ENCODE measurements around the gene EEF1AKMT1. TPM values are rescaled to one million over a fixed set of nuclear protein-coding genes. Genes with fewer than 3 reads are reported as not detected.

EEF1AKMT1 gene
- total RNA-seq, 2 donors from 2014 or later, result 3.3 to 7.0 TPM

DNA sequence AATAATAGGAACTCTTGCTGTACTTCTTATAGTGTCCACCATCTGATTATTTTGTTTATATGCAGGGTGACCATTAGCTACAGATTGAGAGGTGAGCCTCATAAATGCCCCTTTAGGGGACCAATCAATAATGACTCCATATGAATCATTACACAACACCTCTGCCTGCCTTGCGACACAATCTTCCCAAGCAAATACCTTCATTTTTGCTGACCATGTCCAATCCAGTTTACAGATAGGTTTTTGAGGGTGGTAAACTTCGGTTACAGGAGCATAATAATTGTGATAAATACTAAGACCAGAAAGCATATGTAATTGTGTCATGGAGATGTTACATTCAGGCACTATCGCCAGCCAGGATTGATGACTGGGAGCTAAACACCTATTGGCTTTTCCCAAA lies 93.9 kb downstream of the EEF1AKMT1 start:
- no peak for ATAC-seq

More for the DNA sequence above, 93.9 kb downstream of the EEF1AKMT1 start:
- H3K4me1 ChIP-seq, result no peaks in the 10 kb centered on the region
- H3K4me3 ChIP-seq, result no peak overlapping the region
- H3K9me3 ChIP-seq, result no peaks in the 10 kb centered on the region
- no peaks in the 10 kb centered on the region for H3K27me3 ChIP-seq
- no peak for DNase-seq
- TF ChIP-seq, protein P1, sequence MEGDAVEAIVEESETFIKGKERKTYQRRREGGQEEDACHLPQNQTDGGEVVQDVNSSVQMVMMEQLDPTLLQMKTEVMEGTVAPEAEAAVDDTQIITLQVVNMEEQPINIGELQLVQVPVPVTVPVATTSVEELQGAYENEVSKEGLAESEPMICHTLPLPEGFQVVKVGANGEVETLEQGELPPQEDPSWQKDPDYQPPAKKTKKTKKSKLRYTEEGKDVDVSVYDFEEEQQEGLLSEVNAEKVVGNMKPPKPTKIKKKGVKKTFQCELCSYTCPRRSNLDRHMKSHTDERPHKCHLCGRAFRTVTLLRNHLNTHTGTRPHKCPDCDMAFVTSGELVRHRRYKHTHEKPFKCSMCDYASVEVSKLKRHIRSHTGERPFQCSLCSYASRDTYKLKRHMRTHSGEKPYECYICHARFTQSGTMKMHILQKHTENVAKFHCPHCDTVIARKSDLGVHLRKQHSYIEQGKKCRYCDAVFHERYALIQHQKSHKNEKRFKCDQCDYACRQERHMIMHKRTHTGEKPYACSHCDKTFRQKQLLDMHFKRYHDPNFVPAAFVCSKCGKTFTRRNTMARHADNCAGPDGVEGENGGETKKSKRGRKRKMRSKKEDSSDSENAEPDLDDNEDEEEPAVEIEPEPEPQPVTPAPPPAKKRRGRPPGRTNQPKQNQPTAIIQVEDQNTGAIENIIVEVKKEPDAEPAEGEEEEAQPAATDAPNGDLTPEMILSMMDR (IDR thresholded peaks at IDR 0.05), result no peak
- no peak for TF ChIP-seq POLR2A (IDR thresholded peaks at IDR 0.05)
- no peaks in the 10 kb centered on the region for H3K36me3 ChIP-seq (replicated peaks in 1 of 2; ENCODE audit: insufficient read depth in 1 of 2, low read depth in 2 of 2)
- no peak overlapping the region for H3K27ac ChIP-seq
- 64 to 79% methylated on average over 3 of the region's 3 CpGs for WGBS, 2 donors
- intact Hi-C loops (cut with DNase I), result no loop called here

Other genes with a start within 250 kb of the EEF1AKMT1 start
- gene CRYL1, start 248.1 kb downstream of the EEF1AKMT1 start, total RNA-seq, result 10 to 100 TPM; 14.5 to 32.2 TPM
- 10 to 100 TPM in 1 of 2 donors, 1 to 10 TPM in 1; 9.6 to 16.5 TPM for gene IFT88, start 206.8 kb downstream of the EEF1AKMT1 start, total RNA-seq
- under 1 TPM; 0.66 to 0.78 TPM for gene IL17D, start 70.3 kb downstream of the EEF1AKMT1 start, total RNA-seq
- 1 to 10 TPM; 9.1 to 9.6 TPM for gene XPO4, start 128.8 kb upstream of the EEF1AKMT1 start, total RNA-seq